ENCODE data around the gene SPRR1A.

GRCh38 chr1:152961226-152961891, 22.5 kb upstream of the SPRR1A start:
- TF ChIP-seq CTCF (IDR thresholded peaks at IDR 0.05) (no peak), POLR2AphosphoS5 (IDR thresholded peaks at IDR 0.05; ENCODE audit: low read depth, low read length) (no peak), REST (IDR thresholded peaks at IDR 0.05; ENCODE audit: insufficient read depth in 1 of 2, low read depth in 2 of 2, low read length in 1 of 2) (no peak), SIN3A (IDR thresholded peaks at IDR 0.05; ENCODE audit: borderline replicate concordance, insufficient read depth, low read depth, low read length) (no peak)
